ENCODE measurements around the gene DDX54.

Gene DDX54, protein sequence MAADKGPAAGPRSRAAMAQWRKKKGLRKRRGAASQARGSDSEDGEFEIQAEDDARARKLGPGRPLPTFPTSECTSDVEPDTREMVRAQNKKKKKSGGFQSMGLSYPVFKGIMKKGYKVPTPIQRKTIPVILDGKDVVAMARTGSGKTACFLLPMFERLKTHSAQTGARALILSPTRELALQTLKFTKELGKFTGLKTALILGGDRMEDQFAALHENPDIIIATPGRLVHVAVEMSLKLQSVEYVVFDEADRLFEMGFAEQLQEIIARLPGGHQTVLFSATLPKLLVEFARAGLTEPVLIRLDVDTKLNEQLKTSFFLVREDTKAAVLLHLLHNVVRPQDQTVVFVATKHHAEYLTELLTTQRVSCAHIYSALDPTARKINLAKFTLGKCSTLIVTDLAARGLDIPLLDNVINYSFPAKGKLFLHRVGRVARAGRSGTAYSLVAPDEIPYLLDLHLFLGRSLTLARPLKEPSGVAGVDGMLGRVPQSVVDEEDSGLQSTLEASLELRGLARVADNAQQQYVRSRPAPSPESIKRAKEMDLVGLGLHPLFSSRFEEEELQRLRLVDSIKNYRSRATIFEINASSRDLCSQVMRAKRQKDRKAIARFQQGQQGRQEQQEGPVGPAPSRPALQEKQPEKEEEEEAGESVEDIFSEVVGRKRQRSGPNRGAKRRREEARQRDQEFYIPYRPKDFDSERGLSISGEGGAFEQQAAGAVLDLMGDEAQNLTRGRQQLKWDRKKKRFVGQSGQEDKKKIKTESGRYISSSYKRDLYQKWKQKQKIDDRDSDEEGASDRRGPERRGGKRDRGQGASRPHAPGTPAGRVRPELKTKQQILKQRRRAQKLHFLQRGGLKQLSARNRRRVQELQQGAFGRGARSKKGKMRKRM

DNA sequence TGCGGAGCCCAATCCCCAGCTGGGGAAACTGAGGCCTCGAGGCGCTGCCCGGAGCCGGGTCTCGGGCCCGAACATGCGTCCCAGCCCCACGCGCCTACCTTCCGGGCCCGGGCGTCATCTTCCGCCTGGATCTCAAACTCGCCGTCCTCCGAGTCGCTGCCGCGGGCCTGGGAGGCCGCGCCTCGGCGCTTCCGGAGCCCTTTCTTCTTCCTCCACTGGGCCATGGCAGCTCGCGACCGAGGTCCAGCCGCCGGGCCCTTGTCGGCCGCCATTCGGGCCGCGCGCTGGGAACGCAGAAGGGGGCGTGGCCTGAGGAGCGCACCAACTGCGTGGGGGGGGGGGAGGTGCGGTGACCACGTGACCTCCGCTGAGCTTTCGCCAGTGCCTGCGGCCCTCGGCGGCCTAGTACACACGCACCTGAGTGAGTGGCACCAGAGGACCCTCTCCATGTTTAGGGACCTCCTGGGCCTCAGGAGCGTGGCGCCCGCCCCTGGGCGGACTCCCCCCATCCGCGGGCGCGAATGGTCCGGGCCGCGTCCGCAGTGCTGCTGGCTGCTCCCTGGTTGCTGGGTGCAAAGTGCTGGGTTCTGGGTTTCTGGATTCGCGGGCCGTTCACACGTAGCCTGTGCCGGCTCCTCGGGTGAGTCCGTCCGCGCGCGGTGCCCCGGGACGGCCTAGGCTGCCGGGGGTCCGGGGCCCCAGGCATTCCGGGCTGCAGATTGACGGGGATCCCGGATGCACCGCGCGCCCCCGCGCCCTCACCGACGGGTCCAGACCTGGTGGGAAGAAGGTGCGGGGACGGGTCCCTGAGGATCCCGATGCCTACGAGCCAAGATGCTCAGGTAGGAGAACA, at the start of gene DDX54, which contains the start of gene RITA1:
Gene DDX54 (minus strand): TSS at position 299 of the 853 bp plus-strand sequence. CDS start 27 bp downstream, at position 272.
Gene RITA1 (plus strand): TSS at position 542 of the 853 bp plus-strand sequence. CDS start 1,026 bp downstream, outside the sequence.
- no peak for FAIRE-seq

DNA sequence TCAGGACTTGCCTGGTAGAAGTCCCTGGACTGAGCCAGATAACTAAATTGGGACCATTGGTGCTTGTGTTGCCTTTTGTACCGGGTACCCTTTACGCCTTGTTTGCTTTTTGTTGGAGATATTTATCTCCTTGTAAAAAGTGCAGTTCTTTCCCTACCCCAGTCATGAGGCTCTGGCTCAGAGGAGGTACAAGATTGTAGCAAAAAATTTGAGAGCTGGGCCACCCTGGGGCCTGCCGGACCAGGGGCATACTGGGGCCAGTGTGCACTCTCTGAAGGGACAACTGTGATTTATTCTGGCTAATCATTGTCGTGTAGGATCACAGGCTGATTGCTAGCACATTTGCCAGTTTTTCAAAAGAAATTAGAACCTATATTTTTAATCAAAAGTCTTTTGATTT, 49.2 kb upstream of the DDX54 start:
- FAIRE-seq: no peak

DNA sequence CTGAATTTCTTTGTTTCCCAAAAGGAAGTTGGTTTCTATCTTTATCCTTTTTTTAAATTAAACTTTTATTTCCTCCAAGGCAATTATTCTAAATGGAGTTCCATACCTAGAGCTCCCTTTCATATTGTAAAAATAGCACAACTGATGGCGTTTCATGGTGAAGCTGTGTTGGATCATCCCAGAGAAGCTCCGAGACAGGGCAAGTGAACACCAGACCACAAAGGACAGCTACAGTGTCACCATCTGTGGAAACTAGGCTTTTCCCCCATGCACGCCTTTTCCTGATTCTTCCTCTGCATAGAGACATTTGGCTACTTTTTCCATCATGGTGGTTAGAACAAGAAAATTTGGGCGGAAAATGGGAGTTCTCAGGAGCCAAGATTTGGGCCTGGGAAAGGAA, 48.7 kb upstream of the DDX54 start:
- FAIRE-seq: no peak

DNA sequence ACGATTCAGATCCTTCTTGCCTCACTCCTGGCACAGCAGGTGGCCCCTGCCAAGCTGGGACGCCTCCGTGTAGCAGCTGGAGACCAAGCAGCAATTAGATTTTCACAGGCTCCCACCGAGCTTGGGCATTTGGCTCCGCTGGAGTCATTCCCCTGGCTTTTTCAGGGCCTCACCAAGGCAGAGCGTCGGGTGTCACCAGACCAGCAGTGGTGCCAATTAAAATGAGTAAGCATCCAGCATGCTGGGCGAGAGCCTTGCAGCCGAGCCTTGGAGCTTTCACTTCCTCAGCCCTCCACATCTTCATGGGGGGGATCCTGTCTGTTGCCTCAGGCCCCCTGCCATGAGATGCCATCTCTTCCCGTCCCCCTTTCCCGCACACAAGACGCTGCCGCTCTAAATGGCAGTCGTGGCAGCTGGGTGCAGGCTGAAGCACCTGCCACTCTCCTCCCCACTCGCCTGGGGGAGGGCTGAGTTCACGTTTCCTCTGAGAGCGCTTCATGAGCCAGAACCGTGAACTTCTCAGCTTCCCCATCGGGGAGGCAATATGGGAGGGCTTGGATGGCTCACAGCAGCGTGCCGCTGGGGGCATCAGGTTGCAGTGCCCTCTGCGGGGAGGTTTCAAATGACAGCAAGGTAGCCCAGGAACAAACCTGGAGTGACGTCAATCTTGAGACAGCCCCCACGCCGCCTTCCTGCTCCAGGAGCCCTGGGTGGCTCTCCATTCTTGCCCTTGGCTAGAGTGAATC, 47.7 kb upstream of the DDX54 start:
- no peak for FAIRE-seq

DNA sequence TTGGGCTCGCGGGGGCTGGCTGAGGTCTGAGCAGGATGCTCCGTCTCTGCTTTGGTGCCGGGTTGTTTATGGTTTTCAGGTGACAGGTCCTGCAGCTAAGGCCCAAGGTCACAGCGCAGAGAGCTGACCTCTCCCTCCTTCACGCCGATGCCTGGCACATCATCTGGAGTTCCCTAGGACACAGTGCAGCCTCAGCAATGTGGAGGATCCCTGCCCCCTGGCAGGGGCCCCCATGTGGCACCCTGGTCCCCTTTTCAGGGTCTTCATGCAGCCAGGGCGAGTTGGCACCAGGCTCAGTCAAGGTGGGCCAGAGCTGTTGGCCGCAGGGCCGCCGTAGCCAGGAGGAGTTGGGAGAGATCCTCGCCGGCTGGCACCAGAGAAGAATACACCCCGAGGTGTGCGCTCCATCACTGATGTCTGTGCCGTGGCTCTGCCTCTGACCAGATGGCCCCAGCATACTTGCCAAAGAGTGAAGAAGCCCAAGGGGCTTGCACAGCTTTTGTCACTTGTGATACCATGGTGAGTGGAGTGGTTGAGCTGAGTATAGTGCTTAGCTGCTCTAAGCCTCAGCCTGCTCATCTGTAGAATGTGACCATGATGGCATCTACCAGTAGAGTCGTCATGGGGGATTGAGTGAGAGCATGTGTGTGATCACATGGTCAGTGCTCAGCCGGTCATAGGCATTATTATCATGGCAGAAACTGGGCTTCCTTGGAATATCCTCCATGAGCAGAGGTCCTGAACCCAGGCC, 47.0 kb upstream of the DDX54 start:
- no peak for FAIRE-seq

DNA sequence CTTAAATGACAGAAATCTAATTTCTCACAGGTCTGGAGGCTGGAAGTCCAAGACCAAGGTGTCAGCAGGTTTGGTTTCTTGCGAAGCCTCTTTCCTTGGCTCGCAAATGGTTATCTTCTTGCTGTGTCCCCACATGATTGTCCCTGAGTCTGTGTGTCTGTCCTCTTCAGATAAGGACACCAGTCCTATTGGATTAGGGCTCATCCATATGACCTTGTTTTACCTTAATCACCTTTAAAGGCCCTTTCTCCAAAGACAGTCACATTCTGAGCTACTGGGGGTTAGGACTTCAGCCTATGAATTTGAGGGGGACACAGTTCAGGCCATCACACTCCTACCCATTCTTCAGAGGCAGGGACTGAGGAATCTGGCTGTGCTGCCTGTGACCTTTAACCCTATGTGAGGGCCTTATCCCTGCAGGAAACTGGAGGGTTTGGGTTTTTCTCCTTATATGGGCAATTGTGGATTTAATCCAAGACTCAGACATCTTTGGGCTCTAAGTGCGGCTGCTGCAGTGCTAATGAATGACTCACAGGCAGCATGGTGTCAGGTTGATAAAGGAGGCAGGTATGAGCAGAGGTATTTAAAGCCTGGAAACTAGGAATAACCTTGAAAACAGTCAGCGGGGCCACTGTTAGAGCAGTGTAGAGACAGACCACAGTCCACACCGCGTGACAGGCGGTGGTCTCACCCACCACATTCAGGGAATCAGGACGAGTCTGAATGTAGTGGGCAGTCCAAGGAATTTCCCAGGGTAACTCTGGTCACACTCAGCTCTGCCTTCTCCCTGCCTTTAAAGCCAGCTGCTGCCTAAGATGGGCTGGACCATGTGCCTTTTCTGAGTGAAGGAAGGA, 46.2 kb upstream of the DDX54 start:
- FAIRE-seq: no peak

DNA sequence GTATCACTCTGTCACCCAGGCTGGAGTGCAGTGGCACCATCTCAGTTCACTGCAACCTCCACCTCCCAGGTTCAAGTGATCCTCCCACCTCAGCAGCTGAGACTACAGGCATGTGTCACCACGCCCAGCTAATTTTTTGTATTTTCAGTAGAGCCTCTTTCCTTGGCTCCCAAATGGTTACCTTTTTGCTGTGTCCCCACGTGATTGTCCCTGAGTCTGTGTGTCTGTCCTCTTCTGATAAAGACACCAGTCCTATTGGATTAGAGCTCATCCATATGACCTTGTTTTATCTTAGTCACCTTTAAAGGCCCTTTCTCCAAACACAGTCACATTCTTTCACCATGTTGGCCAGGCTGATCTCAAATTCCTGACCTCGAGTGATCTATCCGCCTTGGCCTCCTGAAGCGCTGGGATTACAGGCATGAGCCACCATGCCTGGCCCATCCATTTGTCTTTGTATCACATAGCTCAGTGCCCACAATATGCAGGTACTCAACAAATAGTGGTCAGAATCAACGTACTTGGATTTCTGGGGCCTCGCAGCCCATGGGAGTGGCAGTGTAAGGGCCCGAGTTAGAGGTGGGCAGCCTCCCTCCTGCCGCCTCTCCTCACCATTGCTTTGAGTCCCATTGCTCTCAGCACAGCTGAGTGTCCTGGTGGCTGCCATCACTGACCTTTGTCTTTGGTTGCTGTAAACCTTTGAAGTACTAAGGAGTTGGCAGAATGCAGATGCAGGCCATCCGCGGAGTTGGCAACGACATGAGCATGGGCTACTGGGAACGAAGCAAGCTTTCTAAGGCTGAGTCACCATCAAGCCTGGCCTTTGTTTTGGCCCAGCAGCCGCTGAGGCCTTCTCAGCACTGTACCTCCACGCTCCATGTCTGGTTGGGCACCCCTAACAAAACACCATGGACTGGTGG, 45.3 kb upstream of the DDX54 start:
- no peak for FAIRE-seq

DNA sequence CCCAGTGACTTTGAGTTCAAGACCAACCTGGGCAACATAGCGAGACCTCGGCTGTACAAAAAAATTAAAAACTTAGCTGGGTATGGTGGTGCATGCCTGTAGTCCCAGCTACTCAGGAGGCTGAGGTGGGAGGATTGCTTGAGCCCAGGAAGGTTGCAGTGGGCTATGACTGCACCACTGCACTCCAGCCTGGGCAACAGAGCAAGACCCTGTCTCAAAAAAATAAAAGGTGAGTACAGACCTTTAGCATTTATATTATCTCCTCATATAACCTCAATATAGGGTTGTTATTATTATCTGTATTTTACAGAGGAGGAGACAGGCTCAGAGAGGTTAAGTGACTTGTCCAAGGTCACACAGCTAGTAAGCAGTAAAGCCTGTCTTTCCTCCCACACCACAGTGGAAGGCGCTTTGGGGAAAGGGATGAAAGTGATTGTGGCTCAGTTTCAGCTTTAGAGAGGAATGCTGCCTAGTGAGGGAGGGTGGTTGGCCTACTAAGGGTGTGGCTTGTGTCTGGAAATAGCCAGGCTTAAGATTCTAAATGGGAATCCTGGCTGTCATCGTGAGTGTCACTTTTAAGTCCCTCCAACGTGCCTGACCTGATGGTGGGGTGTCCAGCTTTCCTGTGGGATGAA, 43.2 kb upstream of the DDX54 start:
- no peak for FAIRE-seq

DNA sequence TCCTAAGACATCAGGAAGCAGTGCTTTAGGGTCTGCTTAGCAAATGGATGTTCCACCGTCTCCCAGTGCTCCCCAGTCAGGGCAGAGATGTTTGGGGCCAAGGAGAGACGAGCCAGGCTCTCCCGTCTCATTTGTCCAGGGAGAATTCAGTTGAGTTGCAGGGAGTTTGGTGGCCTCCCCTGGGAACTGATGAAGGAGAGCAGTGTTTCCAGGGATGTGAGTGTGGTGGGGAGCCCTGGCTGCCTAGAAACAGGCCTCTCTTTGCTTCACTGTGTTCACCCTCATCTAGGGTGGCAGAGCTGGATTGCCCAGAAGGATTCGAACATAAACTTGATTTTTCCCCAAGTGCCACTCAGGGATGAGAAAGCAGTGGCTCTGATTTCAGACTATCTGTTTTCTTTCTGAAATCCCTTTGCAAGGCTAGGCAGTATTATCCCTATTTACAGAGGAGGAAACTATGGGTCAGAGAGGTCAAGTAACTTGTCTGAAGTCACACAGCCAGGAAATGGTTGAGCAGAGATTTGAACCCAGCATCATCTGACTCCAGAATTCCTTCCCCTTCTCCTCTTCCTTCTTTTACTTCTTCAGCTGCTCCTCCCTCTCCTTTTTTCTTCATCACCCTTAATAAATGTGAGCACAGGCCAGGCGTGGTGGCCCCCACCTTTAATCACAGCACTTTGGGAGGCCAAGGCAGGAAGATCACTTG, 42.6 kb upstream of the DDX54 start:
- FAIRE-seq: no peak

DNA sequence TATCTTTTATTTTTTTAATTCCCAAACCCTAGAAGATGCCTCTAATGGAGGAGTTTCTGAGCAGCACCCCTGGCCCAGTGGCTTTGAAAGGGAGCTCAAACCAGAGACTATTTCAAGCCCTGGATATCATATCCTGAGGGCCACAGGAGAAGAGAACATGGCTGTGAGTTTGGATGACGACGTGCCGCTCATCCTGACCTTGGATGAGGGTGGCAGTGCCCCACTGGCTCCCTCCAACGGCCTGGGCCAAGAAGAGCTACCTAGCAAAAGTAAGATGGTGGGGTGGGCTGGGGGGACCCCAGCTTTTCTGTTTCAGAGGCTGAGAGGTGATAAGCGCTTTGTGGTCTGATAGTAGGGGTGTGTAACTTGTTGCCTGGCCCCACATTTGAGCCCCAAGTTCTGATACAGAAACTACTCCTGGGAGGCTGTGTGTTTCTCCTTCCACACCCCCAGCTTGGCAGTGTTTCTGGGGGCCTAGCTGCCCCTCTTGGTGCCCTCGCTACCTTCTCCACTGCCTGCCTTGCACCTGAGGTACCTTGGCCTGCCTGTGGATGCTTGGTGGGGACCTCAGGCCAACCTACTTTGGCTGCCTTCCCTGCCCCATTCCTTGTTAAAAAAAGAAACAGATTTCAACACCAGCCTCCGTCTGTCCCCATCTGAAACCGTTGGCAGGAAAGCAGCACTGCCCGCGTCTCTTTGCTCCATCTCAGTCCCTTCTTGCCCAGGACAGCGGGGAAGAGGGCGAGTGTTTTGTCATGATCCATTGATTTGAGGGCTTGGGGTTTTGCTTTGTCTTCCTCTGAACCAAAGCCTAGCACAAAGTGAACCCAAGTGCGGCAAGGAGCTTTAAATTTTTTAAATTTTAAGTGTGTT, 41.7 kb upstream of the DDX54 start:
- FAIRE-seq: no peak

DNA sequence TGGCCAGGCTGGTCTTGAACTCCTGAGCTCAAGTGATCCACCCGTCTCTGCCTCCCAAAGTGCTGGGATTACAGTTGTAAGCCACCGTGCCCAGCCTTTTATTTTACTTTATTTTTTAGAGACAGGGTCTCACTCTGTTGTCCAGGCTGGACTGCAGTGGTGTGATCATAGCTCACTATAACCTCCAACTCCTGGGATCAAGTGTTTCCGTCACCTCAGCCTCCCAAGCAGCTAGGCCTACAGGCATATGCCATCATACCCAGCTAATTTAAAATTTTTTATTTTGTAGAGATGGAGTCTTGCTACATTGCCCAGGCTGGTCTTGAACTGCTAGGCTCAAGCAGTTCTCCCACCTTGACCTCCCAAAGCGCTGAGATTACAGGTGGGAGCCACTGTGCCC, 39.7 kb upstream of the DDX54 start:
- no peak for FAIRE-seq

DNA sequence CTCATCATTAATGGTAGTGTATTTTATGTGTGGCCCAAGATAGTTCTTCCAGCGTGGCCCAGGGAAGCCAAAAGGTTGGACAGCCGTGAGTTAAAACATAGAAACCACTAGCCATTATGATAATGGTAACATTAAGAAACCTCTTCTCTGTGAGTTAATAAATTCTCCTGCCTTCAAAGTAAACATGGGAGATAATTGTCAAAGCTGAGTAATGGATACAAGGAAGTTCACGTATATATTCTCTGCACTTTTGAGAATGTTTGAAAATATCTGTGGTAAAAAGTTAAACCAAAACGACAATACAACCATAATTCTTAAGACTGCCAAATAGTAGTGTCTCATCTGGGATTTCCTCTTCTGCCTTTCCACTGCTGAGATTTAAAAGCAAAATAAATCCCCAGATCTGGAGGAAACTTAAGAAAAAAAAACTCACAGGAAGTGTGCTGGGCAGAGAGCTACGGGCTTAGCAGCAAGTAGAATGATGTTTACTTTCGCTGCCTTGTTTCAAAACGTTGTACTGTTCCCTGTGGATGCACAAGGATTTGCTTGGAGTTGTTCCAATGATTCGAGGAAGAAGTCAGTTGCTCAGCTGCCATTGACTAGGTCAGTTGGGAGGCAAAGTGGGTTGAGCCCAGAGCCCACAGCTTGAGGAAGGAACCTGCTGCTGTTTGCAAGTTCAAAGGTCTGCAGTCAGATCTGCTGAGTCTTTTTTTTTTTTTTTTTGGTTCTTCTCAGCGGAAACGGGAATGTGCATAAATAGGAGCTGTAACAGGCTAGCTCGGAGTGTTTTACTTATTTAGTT, 37.7 kb upstream of the DDX54 start:
- FAIRE-seq: no peak

DNA sequence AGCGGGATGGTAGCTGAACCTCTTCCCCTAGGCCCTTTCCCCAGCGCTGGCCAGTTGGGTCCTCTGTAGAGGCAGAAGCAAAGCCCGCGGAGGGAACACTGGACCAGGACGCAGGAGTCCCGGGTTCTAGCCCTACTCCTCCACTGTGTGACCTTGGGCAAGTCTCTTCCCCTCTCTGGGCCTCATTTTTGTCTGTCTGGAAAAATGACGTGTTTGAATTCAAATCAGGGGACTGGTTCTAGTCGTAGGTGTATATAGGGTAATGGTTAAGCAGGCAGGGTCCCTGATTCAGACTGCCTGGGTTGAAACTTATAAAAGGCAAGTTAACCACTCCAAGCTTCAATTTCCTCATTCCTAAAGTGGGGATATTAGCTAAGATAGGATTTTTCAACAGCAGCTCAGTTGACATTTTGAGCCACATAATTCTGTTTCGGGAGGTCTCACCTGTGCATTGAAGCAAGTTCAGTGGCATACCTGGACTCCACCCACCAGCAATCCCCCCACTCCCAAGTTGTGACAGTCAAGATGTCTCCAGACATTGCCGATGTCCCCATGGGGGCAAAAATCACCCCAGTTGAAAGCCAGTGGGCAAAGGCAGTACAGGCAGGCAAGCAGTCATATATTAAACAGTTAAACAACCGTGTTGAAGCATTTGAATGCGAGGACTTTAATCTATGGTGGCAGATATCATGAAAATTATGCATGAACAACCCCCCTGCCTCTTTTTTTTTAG, 36.9 kb upstream of the DDX54 start:
- no peak for FAIRE-seq

DNA sequence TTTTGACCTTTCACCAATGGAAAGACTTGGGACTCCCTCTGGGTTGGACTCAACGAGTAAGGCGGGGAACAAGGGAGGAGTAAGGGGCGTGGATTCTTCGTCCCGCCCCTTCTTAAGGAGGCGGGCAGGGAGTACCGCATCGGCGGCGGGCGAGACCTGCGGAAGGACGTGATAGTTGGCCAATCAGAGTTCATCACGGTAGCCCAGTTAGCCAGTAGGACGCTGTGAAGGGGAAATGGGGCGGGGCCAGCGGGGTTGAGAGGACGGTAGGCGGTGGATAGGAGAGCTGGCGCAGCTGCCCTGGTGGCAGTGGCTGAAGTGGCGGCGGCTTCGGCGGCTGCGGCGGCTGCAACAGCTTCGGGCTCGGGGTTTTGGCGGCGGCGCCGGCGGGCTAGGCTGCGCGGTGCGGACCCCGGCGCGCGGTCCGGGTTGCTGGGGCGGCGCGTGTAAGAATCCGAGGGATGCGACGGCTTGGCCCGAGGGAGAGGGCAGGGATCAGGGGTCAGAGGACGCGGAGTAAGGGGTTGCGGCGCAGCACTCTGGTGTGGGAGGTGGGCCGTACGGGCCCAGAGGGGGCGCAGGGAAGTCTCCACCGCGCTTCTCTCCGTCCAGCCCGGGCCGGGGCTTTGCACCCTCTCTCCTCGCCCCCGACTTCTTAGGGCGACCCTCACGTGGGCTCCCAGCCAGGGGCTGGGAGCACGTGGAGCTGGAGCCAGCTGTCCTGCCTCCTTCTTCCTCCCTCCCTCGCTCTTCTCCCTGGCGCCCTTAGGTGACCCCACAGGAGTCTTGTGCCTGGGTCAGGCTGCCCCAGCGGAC, 36.1 kb upstream of the DDX54 start, which contains the start of gene TPCN1:
Gene TPCN1 (plus strand): TSS at position 284 of the 816 bp plus-strand sequence. CDS start 5,389 bp downstream, outside the sequence.
- FAIRE-seq: peak; percentile 98

Data from TTC549 (cell line).